BLaER1 (cell line): ENCODE measurements around the gene BIRC7.

Experiments used
- H3K27ac ChIP-seq: shearing (Covaris generic); formaldehyde crosslinking; 2 replicates; pipeline ENCODE4 v1.8.1; 2022
- H3K27me3 ChIP-seq: shearing (Covaris generic); formaldehyde crosslinking; 2 replicates; pipeline ENCODE4 v1.8.1; 2022
- H3K36me3 ChIP-seq: shearing (Covaris generic); formaldehyde crosslinking; 2 replicates; pipeline ENCODE4 v1.8.1; 2022
- H3K4me1 ChIP-seq: shearing (Covaris generic); formaldehyde crosslinking; 2 replicates; pipeline ENCODE4 v1.8.1; 2022
- H3K4me2 ChIP-seq: shearing (Covaris generic); formaldehyde crosslinking; 2 replicates; pipeline ENCODE4 v1.8.1; 2022
- H3K4me3 ChIP-seq: shearing (Covaris generic); formaldehyde crosslinking; 2 replicates; pipeline ENCODE4 v1.8.1; 2022
- H3K9ac ChIP-seq: shearing (Covaris generic); formaldehyde crosslinking; 2 replicates; pipeline ENCODE4 v1.8.1; 2022
- H3K9me3 ChIP-seq: shearing (Covaris generic); formaldehyde crosslinking; 2 replicates; pipeline ENCODE4 v1.8.1; 2022
- H4K20me1 ChIP-seq: shearing (Covaris generic); formaldehyde crosslinking; 2 replicates; pipeline ENCODE4 v1.8.1; 2022
- Cebpa-rat ChIP-seq: shearing (Covaris generic); IDR thresholded peaks from 2 replicates; pipeline ENCODE4 v1.8.1; 2022

The BIRC7 gene

GRCh38 chr20:63269724-63270123 is 34.0 kb downstream of the BIRC7 start:
- peaks cover 3% of the 10 kb centered on the region; the same call in 1 of the 2 replicates for H3K36me3 ChIP-seq
- H3K27me3 ChIP-seq = peaks cover 15% of the 10 kb centered on the region; the same call in 1 of the 2 replicates
- H3K9ac ChIP-seq = no peak overlapping the region
- H3K4me2 ChIP-seq = no peak overlapping the region
- H3K4me1 ChIP-seq = peaks cover 36% of the 10 kb centered on the region
- no peak overlapping the region for H3K4me3 ChIP-seq
- no peaks in the 10 kb centered on the region for H3K9me3 ChIP-seq
- TF ChIP-seq Cebpa-rat = no peak
- no peak overlapping the region for H3K27ac ChIP-seq
- H4K20me1 ChIP-seq = peaks cover 16% of the 10 kb centered on the region

GRCh38 chr20:63270606-63271325 is 35.1 kb downstream of the BIRC7 start:
- no peak for TF ChIP-seq Cebpa-rat
- Histone ChIP-seq H3K27ac (no peak overlapping the region), H3K27me3 (peaks cover 15% of the 10 kb centered on the region; the same call in 1 of the 2 replicates), H4K20me1 (peaks cover 27% of the 10 kb centered on the region), H3K36me3 (peaks cover 14% of the 10 kb centered on the region), H3K9ac (no peak overlapping the region), H3K4me1 (peaks cover 44% of the 10 kb centered on the region), H3K4me3 (no peak overlapping the region), H3K9me3 (no peaks in the 10 kb centered on the region), H3K4me2 (no peak overlapping the region)

DNA sequence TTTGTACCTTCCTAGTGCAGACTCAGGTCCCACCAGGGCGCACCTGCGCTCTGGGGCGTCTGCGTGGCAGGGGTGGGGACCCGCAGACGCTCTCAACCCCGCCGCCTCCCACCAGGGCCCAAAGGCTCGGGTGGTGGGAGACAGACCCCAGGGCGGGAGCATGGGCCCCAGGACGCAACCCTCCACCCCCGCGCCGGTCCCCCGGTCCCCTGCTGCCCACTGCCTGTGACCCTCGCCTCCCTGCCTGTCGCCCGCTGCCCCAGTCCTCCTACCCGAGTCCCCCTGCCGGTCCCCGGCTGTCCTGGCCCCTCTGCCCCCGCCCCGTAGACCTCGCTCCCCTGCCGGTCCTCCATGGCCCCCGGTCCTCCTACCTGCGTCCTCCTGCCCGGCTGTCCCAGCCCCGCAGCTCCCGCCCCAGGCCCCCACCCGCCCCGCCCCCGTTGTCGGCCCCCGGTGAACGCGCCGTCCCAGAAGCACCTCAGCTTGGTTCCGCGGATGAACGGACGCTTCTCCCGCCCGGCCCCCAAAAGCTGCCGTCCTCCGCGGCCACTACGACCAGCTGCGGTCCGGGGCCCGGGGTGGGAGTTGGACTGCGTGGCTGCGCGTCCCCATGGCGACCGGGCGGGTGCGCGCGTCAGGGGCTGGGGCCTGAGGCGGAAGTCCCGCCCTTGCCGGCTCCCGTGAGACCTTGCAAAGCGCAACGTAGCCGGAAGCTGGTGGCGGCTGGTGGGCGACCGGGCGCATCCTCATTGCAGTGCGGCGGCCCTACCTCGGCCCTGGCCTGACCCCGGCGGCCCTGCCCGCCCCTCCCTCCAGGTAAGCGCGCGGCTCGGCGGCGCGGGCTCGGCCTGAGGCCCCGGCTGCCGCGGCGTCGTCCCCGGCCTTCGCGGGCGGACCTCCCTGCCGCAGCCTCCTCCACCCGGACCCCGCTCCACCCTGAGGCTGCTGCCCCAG is 36.7 kb downstream of the BIRC7 start, which contains the start of gene ARFGAP1:
ARFGAP1 (plus strand) TSS at position 709 of the 954 bp plus-strand sequence. CDS start 2,768 bp downstream, outside the sequence.
- H4K20me1 ChIP-seq = peaks cover 43% of the 10 kb centered on the region
- H3K4me3 ChIP-seq = peak within 1 kb of the TSS; percentile 91
- no peaks in the 10 kb centered on the region for H3K9me3 ChIP-seq
- H3K4me1 ChIP-seq = peaks cover 39% of the 10 kb centered on the region
- H3K36me3 ChIP-seq = peaks cover 30% of the 10 kb centered on the region
- TF ChIP-seq Cebpa-rat = no peak
- H3K4me2 ChIP-seq = peak within 1 kb of the TSS; percentile 86
- peaks cover 15% of the 10 kb centered on the region; the same call in 1 of the 2 replicates for H3K27me3 ChIP-seq
- H3K9ac ChIP-seq = peak within 1 kb of the TSS; percentile 89
- peak within 1 kb of the TSS; percentile 89 for H3K27ac ChIP-seq

DNA sequence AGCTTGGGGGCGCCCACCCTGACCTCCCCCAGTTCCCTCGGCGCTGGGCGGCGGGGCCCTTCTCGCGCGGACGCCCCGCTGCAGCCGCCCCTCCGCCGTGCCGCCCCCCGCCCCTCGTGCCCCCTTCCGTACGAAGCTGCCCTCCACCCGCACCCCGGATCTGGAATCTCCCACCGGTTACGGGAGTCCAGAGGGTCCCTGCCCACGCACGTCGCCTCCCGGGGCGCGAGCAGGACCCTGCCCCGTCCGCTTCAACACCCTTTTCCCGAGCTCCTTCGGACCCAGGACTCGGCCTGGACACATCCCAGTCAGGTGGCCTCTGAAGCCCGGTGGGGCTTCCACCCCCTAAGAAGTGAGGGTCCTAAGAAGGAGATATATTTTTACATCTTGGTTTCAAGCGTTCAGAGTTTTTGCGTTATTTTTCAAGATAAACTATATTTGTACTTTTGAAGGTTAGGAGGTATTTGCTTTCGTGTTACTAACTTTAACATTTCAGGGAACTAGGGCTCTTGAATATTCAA is 37.4 kb downstream of the BIRC7 start:
- Histone ChIP-seq H3K36me3 (peaks cover 37% of the 10 kb centered on the region), H3K4me3 (peak overlapping the region; percentile 91), H3K27ac (peak overlapping the region; percentile 89), H3K9ac (peak overlapping the region; percentile 89), H4K20me1 (peaks cover 50% of the 10 kb centered on the region), H3K4me2 (peak overlapping the region; percentile 86), H3K4me1 (peaks cover 39% of the 10 kb centered on the region), H3K9me3 (no peaks in the 10 kb centered on the region), H3K27me3 (peaks cover 15% of the 10 kb centered on the region; the same call in 1 of the 2 replicates)
- TF ChIP-seq Cebpa-rat = no peak

DNA sequence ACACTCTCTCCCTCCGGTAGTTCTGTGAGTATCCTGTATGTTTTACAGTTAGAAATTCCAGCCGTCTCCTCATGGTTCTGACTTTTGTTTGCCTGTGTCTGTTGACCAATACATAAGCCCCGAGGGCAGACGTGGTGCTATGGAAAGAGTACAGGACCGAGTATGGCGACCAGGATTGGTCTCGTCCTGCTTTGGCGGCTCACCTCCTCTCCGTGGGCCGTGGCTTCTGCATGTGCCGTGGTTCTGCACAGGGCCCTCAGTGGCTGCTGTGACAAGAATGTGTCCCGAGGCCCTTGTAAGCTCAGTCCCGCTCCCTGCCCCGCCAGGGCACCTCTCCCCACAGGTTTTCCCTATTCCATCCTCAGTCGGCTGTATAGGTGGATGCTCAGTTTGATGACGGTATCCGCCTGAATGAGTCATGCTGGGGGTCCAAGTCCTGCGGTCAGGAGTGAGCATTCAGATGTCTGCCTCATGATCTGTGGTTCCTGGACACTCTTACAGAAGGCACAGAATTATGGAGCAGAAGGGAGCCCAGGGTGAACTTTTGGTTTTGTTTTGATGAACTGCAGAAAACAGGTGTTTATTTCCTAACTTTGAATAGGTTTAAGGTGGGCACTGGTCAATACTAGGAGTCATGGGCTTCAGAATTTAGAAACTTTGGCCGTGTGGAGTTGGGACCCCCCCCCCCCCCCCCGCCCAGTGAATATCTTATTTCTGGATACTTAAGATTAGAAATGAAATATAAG is 38.1 kb downstream of the BIRC7 start:
- Histone ChIP-seq H4K20me1 (peaks cover 52% of the 10 kb centered on the region), H3K36me3 (peaks cover 43% of the 10 kb centered on the region)

GRCh38 chr20:63274381-63275228 is 38.9 kb downstream of the BIRC7 start:
- no peak overlapping the region for H3K4me3 ChIP-seq
- no peak for TF ChIP-seq Cebpa-rat
- H3K4me2 ChIP-seq = peak overlapping the region; percentile 86
- peaks cover 51% of the 10 kb centered on the region for H3K36me3 ChIP-seq
- peaks cover 13% of the 10 kb centered on the region; the same call in 1 of the 2 replicates for H3K27me3 ChIP-seq
- H3K27ac ChIP-seq = peak overlapping the region; percentile 9; the same call in 1 of the 2 replicates
- H4K20me1 ChIP-seq = peaks cover 52% of the 10 kb centered on the region
- peak overlapping the region; percentile 34; the same call in 1 of the 2 replicates for H3K9ac ChIP-seq
- H3K9me3 ChIP-seq = no peaks in the 10 kb centered on the region
- peaks cover 51% of the 10 kb centered on the region for H3K4me1 ChIP-seq

More for the DNA sequence above, 38.1 kb downstream of the BIRC7 start:
- H3K4me1 ChIP-seq = peaks cover 43% of the 10 kb centered on the region
- H3K4me3 ChIP-seq = peak overlapping the region; percentile 91
- TF ChIP-seq Cebpa-rat = no peak
- H3K27ac ChIP-seq = peak overlapping the region; percentile 89
- no peaks in the 10 kb centered on the region for H3K9me3 ChIP-seq
- H3K4me2 ChIP-seq = peak overlapping the region; percentile 86
- H3K27me3 ChIP-seq = peaks cover 14% of the 10 kb centered on the region; the same call in 1 of the 2 replicates
- H3K9ac ChIP-seq = peak overlapping the region; percentile 89

DNA sequence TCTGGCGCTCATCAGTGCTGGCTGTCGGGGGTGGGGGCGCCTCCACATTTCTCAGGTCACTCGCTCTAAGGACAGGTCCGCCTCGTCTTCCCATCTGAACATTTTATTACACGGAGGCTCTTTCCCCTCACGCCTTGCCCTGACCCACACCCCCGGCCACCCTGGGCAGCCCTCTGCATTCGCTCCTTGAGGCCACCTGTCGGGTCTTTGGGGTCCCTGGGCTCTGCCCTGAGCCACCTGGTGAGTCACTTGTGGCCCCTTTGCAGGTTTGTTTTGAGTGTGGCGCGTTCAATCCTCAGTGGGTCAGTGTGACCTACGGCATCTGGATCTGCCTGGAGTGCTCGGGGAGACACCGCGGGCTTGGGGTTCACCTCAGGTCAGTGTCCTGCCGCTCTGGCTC is 40.1 kb downstream of the BIRC7 start:
- Histone ChIP-seq H3K9me3 (no peaks in the 10 kb centered on the region), H3K27ac (no peak overlapping the region), H4K20me1 (peaks cover 52% of the 10 kb centered on the region), H3K9ac (no peak overlapping the region), H3K4me1 (peaks cover 63% of the 10 kb centered on the region), H3K4me2 (no peak overlapping the region), H3K27me3 (peaks cover 12% of the 10 kb centered on the region; the same call in 1 of the 2 replicates), H3K4me3 (no peak overlapping the region), H3K36me3 (peaks cover 61% of the 10 kb centered on the region)
- no peak for TF ChIP-seq Cebpa-rat

GRCh38 chr20:63276956-63277355 is 41.3 kb downstream of the BIRC7 start:
- peaks cover under 1% of the 10 kb centered on the region; the same call in 1 of the 2 replicates for H3K27me3 ChIP-seq
- peaks cover 68% of the 10 kb centered on the region for H3K36me3 ChIP-seq
- H3K27ac ChIP-seq = no peak overlapping the region
- no peak overlapping the region for H3K4me3 ChIP-seq
- H3K4me1 ChIP-seq = peaks cover 71% of the 10 kb centered on the region
- no peak overlapping the region for H3K4me2 ChIP-seq
- peaks cover 57% of the 10 kb centered on the region for H4K20me1 ChIP-seq
- H3K9ac ChIP-seq = no peak overlapping the region
- no peak for TF ChIP-seq Cebpa-rat
- no peaks in the 10 kb centered on the region for H3K9me3 ChIP-seq
